HUES64 (cell line): ENCODE results near the gene MED9.

Source experiments
- H3K27ac ChIP-seq: 2 replicates; pipeline ENCODE4 v1.7.0; 2013; ENCODE audit warnings: low read depth, low read length, inconsistent platforms
- H3K27me3 ChIP-seq: 2 replicates; pipeline ENCODE4 v1.6.1; 2013; ENCODE audit warnings: mild to moderate bottlenecking, low read length; ENCODE audit not compliant: insufficient read depth
- H3K36me3 ChIP-seq: 2 replicates; pipeline ENCODE4 v1.6.1; 2013; ENCODE audit warnings: mild to moderate bottlenecking, low read length; ENCODE audit not compliant: insufficient read depth
- H3K4me1 ChIP-seq: 2 replicates; pipeline ENCODE4 v1.6.1; 2013; ENCODE audit warnings: mild to moderate bottlenecking, low read length, moderate library complexity; ENCODE audit not compliant: insufficient read depth
- H3K4me3 ChIP-seq: 2 replicates; pipeline ENCODE4 v1.5.1; 2013; ENCODE audit warnings: mild to moderate bottlenecking, low read length, moderate library complexity
- H3K9ac ChIP-seq: 2 replicates; pipeline ENCODE4 v1.6.1; 2013; ENCODE audit warnings: mild to moderate bottlenecking, low read depth, low read length
- H3K9me3 ChIP-seq: 2 replicates; pipeline ENCODE4 v1.6.1; 2013; ENCODE audit warnings: low read depth, low read length; ENCODE audit not compliant: insufficient read depth
- WGBS: fragments of 150-250, 120-280 bp; methylation state at CpG from one replicate; pipeline ENCODE4 v1.1.7; 2013; ENCODE audit warnings: missing lambda C conversion rate; 5-methylcytosine and 5-hydroxymethylcytosine counted together

Gene MED9

DNA sequence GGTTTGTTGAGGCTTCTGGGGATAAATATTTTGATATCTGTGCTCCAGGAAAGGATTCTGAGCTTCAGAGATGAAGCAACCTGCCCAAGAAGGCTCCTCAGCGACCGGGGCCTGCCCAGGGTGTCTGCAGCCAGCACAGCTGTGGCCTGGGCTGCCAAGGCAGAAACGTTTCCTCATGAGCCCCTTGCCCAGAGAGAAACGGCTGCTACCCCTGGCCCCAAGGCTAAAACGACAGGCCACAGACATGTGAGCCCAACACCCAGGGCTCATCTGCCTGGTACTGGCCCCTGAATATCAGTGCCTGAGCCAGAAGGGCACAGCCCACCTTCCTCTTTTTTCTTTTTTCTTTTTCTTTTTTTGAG lies 64.8 kb downstream of the MED9 start:
- H3K9ac ChIP-seq = no peak overlapping the region
- no peak overlapping the region for H3K4me3 ChIP-seq
- H3K27me3 ChIP-seq = no peaks in the 10 kb centered on the region
- H3K36me3 ChIP-seq = no peaks in the 10 kb centered on the region; the same call in 1 of the 2 replicates
- 86% methylated on average over 5 of the region's 5 CpGs for WGBS
- no peaks in the 10 kb centered on the region for H3K4me1 ChIP-seq
- no peaks in the 10 kb centered on the region for H3K9me3 ChIP-seq
- no peak overlapping the region for H3K27ac ChIP-seq
